SK-N-SH treated with all-trans-retinoic acid at 6 μM for 48 hours (cell line): ENCODE data around the gene HRH2.

ENCODE experiments used
- ATAC-seq: fragments of 200-7000 bp; cut with Tn5 transposase; 3 replicates; pipeline ENCODE4 v1.9.1; 2020; ENCODE audit warnings: mild to moderate bottlenecking, moderate library complexity
- ARNTL ChIP-seq: fragments of 450-650 bp; formaldehyde crosslinking; IDR thresholded peaks from 2 replicates; pipeline ENCODE4 v1.5.0; 2020; ENCODE audit warnings: low read depth, mild to moderate bottlenecking, moderate library complexity, borderline replicate concordance
- BACH2 ChIP-seq: fragments of 250-450 bp; sonication (Bioruptor Pico); IDR thresholded peaks from 2 replicates; pipeline ENCODE4 v1.9.0; 2021; ENCODE audit warnings: mild to moderate bottlenecking, borderline replicate concordance
- CREB5 ChIP-seq: fragments of 250-450 bp; sonication (Bioruptor Pico); IDR thresholded peaks from 2 replicates; pipeline ENCODE4 v1.5.1; 2020; ENCODE audit warnings: low read depth, mild to moderate bottlenecking, moderate library complexity
- CSDC2 ChIP-seq: fragments of 250-450 bp; sonication (Bioruptor Pico); IDR thresholded peaks from 2 replicates; pipeline ENCODE4 v1.5.0; 2020; ENCODE audit warnings: mild to moderate bottlenecking, moderate library complexity
- ESRRG ChIP-seq: fragments of 250-450 bp; sonication (Bioruptor Pico); IDR thresholded peaks from 2 replicates; pipeline ENCODE4 v1.6.1; 2021; ENCODE audit warnings: mild to moderate bottlenecking
- GLIS3 ChIP-seq: fragments of 250-450 bp; sonication (Bioruptor Pico); IDR thresholded peaks from 2 replicates; pipeline ENCODE4 v1.5.0; 2020; ENCODE audit warnings: mild to moderate bottlenecking, moderate library complexity
- ISL1 ChIP-seq: fragments of 250-450 bp; sonication (Bioruptor Pico); IDR thresholded peaks from 2 replicates; pipeline ENCODE4 v2.1.2; 2022; ENCODE audit warnings: mild to moderate bottlenecking, moderate library complexity
- OSR1 ChIP-seq: fragments of 250-450 bp; sonication (Bioruptor Pico); IDR thresholded peaks from 2 replicates; pipeline ENCODE4 v1.8.0; 2022; ENCODE audit warnings: moderate library complexity, mild to moderate bottlenecking, inconsistent platforms
- PATZ1 ChIP-seq: fragments of 250-450 bp; sonication (Bioruptor Pico); IDR thresholded peaks from 2 replicates; pipeline ENCODE4 v1.8.0; 2020; ENCODE audit warnings: mild to moderate bottlenecking, moderate library complexity, borderline replicate concordance
- POU6F1 ChIP-seq: fragments of 250-450 bp; sonication (Bioruptor Pico); IDR thresholded peaks from 2 replicates; pipeline ENCODE4 v1.8.0; 2021; ENCODE audit warnings: low read depth, mild to moderate bottlenecking, moderate library complexity, borderline replicate concordance
- PPARA ChIP-seq: fragments of 250-450 bp; sonication (Bioruptor Pico); IDR thresholded peaks from 2 replicates; pipeline ENCODE4 v1.5.0; 2020; ENCODE audit warnings: mild to moderate bottlenecking, borderline replicate concordance
- RARB ChIP-seq: fragments of 250-450 bp; sonication (Bioruptor Pico); IDR thresholded peaks from 2 replicates; pipeline ENCODE4 v1.8.0; 2021; ENCODE audit warnings: mild to moderate bottlenecking, moderate library complexity
- TSHZ2 ChIP-seq: fragments of 250-450 bp; sonication (Bioruptor Pico); IDR thresholded peaks from 2 replicates; pipeline ENCODE4 v1.5.0; 2020; ENCODE audit warnings: mild to moderate bottlenecking, moderate library complexity
- ZFP3 ChIP-seq: fragments of 250-450 bp; sonication (Bioruptor Pico); IDR thresholded peaks from 2 replicates; pipeline ENCODE4 v1.5.0; 2020; ENCODE audit warnings: mild to moderate bottlenecking, moderate library complexity
- ZFP30 ChIP-seq: fragments of 450-650 bp; formaldehyde crosslinking; IDR thresholded peaks from 2 replicates; pipeline ENCODE4 v1.5.0; 2022; ENCODE audit warnings: mild to moderate bottlenecking, moderate library complexity
- ZNF565 ChIP-seq: fragments of 450-650 bp; formaldehyde crosslinking; conservative IDR thresholded peaks from 2 replicates; pipeline ENCODE4 v1.5.0; 2020; ENCODE audit warnings: low read depth, mild to moderate bottlenecking, moderate library complexity
- ZNF70 ChIP-seq: fragments of 450-650 bp; formaldehyde crosslinking; IDR thresholded peaks from 2 replicates; pipeline ENCODE4 v1.5.0; 2020; ENCODE audit warnings: mild to moderate bottlenecking, moderate library complexity

Gene HRH2

GRCh38 chr5:175610898-175611297 is 47.0 kb upstream of the HRH2 start (continued):
- TF ChIP-seq TSHZ2 (no peak), GLIS3 (CRISPR knock-in tag) (no peak), OSR1 (no peak), ZNF70 (CRISPR knock-in tag) (no peak)

GRCh38 chr5:175614223-175614815 is 43.6 kb upstream of the HRH2 start:
- TF ChIP-seq ARNTL (CRISPR knock-in tag) (no peak), ESRRG (CRISPR knock-in tag) (no peak), PATZ1 (no peak), POU6F1 (CRISPR knock-in tag) (no peak), CREB5 (CRISPR knock-in tag) (no peak), ZFP3 (no peak), GLIS3 (CRISPR knock-in tag) (no peak), ZNF70 (CRISPR knock-in tag) (no peak), CSDC2 (CRISPR knock-in tag) (no peak), OSR1 (no peak), BACH2 (CRISPR knock-in tag) (no peak), ZNF565 (CRISPR knock-in tag) (no peak), ISL1 (CRISPR knock-in tag) (no peak)
- no peak for ATAC-seq

- ATAC-seq: no peak
- TF ChIP-seq ZNF565 (CRISPR knock-in tag) (no peak), ISL1 (CRISPR knock-in tag) (no peak), GLIS3 (CRISPR knock-in tag) (no peak), CREB5 (CRISPR knock-in tag) (no peak), PPARA (CRISPR knock-in tag) (no peak), RARB (CRISPR knock-in tag) (no peak), ARNTL (CRISPR knock-in tag) (no peak), ZFP30 (CRISPR knock-in tag) (no peak), ZFP3 (no peak), PATZ1 (no peak)
Observed at GRCh38 chr5:175614861-175615260, 43.0 kb upstream of the HRH2 start.
